Stimulated activated CD4-positive, alpha-beta T cell treated with anti-CD3 and anti-CD28 coated beads, TNF-alpha, amount 100 ng/mL, for 48 hours (primary cell): Measurements from ENCODE around the gene GATA2.
A peak's percentile ranks its signal among the peaks of the same experiment; 100 is the strongest.

Experiments used
- DNase-seq, 3 donors: peaks; one replicate each; pipeline ENCODE4 v3.0.0-alpha.2; 2020; ENCODE audit warnings: low read depth in 3 of 3

Gene GATA2

DNA sequence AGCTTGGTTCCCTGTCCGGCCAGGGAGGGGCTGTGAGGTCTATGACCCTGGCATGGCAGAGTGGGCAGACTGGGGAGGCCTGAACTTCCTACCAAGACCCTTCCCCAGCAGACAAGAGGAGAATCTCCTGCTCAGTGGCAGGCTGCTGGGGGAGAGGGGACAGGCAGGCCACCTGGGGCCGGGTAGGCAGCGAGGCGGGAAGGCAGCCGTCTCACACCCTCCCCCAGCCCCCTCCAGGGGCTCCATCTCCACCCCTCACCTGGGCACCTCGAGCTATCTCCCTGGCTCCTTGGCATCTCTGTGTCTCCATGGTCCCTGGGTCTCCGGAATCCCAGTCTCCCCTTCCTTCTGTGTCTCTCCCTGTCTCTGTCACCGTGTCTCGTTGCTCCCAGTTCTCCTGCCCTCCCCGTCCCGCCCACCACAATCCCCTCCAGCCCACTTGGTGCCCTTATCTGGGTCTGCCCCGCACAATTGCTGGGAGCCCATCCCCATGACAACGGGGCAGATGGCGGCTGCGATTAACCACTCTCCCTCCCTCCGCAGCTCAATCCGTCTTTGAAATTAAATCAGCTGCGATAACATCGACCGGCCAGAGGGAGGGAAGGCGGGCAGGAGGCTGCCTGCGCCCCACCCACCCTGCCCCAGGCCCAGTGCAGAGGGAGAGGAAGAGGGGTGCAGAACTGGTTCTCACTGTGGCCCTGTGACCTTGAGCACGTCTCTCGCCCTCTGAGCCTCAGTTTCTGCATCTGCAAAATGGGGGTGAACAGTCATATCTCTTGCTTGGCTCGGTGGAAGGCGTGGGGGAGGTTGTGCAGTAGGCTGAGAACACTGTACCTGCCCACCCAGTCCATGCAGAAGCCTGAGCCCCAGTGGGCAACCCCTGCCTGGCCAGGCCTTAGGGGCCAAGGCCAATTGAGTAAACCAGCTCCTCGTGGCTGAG lies 36.0 kb downstream of the GATA2 start:
- no peak for DNase-seq

GRCh38 chr3:128455786-128456748 lies 36.9 kb downstream of the GATA2 start:
- DNase-seq: no peak

DNA sequence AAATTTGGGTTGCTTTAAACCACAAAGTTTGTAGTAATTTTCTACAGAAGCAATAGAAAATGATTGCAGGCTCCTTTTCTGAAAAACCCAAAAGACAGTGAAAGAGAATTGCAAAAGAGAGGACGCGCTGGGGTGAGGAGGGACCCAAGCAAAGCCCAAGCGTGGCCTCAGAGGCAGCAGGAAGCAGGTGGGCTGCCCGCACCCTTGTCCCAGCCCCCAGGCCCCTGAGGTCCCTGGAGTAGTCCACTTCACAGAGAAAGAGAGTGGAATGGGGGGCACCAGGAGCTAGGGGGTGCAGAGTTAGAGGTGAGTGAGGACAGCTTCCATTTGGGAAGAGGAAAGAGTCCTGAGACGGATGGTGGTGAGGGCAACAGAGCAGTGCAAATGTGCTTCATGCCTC lies 37.9 kb downstream of the GATA2 start:
- no peak for DNase-seq

GRCh38 chr3:128454310-128454618 lies 38.7 kb downstream of the GATA2 start:
- no peak for DNase-seq

- DNase-seq: no peak
Measured at GRCh38 chr3:128453501-128454309, 39.3 kb downstream of the GATA2 start.

GRCh38 chr3:128452678-128453275 lies 40.2 kb downstream of the GATA2 start:
- DNase-seq: no peak

DNA sequence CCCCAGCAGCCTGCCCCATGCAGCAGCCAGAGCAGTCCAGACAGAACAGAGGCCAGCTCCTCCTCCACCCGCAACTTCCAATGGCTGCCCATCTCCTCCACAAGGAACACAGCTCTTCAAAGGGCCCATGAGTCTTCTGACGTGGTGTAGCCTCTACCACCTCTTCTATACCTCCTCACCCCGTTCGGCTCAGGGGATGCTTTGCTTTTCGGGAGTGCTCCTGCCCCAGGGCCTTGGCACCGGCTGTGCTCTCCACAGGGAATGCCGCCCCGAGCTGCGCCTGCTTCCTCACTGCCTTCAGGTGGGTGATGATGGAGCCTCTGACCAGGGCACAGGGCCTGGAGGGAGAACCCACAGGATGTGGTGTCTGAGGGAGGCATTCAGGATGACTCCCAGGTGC lies 40.9 kb downstream of the GATA2 start:
- no peak for DNase-seq

DNA sequence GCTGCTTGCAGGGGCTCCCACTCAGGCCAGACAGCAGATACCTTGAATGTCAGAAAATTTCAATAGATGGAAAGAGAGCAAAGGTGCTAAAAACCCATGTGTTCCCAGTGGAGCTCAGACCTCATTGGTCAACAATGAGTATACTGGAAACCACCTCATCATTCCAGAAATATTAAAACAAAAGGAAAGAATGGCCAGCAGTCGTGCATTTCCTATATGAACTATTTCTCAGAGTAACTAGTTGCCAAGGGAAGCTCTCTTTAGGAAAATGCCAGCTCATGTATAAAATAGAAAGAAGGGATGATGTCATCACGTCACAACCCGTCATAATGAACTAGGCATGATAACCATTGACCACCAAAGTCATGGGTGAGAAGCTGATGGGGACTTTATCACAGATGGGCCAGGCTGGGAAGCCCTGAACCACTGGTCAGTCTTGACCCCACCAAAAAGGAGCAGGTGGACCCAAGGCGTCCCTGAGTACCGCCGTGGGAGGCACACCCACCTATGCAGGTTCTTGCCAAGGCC lies 43.8 kb downstream of the GATA2 start:
- no peak for DNase-seq

GRCh38 chr3:128448491-128448890 lies 44.5 kb downstream of the GATA2 start:
- DNase-seq: no peak

- DNase-seq: peak; percentile 53 to 77 (median 74)
Measured at GRCh38 chr3:128447561-128448013, 45.4 kb downstream of the GATA2 start.

- no peak for DNase-seq
Measured at GRCh38 chr3:128446821-128447220, 46.2 kb downstream of the GATA2 start.

DNA sequence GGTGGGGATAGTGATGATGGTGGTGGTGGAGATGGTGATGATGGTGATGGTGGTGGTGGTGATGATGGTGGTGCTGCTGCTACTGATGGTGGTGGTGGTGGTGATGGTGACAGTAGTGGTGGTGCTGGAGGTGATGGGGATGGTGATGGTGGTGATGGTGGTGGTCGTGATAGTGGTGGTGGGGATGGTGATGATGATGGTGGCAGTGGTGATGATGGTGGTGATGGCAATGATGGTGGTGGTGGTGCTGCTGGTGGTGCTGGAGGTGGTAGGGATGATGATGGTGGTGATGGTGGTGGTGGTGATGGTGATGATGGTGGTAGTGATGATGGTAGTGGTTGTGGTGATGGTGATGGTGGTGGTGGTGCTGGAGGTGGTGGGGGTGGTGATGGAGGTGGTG lies 47.6 kb downstream of the GATA2 start:
- DNase-seq: no peak

DNA sequence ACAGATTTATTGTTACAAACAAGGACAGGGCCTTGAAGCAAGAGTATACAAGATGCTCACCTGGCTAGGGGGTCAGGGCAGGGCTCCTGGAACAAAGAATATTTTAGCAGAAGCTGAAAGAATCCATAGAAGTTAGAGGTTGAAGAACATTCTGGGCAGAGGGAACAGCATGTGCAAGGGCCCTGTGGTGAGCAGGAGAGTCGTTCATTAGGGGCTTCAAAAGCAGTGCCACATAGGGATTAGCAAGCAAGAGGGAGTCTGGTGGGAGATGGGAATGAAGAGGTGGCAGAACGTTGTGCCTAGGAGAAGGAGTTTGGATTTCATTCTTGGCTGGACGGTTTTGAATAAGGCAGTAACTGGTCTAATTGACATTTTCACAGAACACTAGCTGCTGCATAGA lies 49.2 kb downstream of the GATA2 start:
- no peak for DNase-seq

GRCh38 chr3:128442949-128443348 lies 50.1 kb downstream of the GATA2 start:
- DNase-seq: no peak

DNA sequence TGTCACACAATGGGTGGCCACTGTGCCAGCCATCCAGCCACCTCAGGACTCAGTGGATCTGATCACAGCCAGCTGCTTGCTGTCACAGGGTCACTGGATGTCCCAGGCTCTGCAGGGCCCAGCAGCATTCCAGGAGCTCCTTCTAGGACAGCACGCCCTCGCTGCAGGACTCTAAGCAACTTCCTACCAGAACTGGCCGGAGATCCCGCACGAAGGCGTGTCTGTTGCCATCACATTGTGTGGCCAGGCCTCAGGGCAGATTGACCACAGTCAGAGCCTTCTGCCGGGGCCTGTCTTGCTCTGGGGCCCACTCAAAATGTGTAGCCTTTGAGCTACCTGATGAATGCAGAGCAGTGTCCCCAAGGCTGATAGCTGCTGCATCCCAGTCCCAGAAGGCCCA lies 50.9 kb downstream of the GATA2 start:
- DNase-seq: no peak

GRCh38 chr3:128439226-128439625 lies 53.8 kb downstream of the GATA2 start:
- no peak for DNase-seq

- DNase-seq: no peak
Measured at GRCh38 chr3:128438488-128439072, 54.4 kb downstream of the GATA2 start.

DNA sequence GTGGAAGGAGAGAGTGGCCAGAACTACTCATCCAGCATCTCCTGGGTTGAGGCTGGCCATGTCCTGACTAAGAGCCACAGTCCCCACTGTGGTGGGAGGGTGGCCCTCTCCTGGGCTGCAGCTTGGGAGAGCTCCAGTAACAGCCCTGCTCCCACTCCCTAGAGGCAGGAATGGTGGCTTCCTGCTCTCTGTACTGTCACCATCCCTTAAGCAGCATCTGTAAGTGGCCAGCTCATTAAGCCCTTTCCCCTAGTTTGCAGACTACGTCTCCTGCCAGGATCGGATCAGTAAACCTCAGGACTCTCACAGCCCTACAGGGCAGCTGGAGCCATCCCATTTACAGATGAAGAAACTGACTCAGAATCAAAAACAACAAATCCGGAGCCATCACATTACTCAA lies 56.8 kb downstream of the GATA2 start:
- DNase-seq: no peak

DNA sequence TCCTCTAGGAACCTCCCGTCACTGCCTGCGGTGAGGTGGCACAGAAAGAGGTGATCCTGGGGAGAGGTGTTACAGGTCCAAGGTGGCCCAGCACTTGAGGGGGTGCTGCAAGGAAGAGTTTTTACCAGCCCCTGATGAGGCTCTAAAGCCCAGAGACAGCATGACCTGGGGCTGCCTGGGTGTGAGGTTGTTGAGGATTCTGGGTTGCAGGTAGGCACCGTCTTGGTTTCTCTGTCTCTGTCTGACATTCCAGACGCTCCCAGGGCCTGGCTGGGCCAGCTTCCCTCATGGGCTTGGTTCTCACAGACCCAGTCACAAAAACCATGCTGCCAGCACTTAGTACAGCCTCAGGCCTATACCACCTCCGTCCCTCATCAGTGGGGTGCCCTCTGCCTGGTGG lies 57.4 kb downstream of the GATA2 start:
- no peak for DNase-seq

DNA sequence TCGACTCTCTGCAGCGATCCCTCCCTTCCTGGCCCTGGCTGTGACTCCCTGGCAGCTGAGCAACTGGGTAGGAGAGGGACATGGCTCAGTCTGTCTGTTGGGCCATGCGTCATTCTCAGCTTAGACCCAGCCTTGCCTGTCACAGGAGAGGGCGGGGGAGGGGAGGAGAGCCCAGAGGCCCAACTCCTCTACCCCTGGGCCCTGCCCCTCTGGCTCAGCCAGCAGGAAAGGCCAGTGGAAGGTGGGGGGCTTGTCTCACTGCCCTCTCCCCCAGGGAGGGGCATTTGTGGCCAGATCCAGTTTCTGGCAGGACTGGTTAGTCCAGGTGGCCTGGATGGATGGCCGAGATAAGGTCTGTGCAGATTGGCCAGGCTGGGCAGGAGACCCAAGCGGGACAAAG lies 57.9 kb downstream of the GATA2 start:
- no peak for DNase-seq

DNA sequence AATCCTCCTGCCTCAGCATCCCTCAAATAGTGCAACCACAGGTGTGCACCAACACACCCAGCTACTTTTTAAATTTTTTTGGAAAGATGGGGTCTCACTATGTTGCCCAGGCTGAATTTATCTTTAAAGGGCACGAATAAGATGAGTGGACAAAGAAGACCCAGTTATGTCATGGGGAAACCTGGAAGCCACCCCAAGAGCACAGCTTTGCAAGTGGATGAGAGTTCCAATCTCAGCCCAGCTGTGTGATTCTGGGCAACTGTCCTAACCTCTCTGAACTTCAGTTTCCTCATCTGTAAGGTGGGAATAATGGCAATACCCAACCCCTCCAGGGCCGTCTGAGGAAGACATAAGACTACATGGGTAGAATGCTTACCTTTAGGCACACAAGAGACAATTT lies 58.5 kb downstream of the GATA2 start:
- no peak for DNase-seq
